HEK293 (cell line): ENCODE data around the gene KATNAL1.

Experiments used
- CTCF ChIA-PET: fragments of 350-600 bp; formaldehyde crosslinking; extraction: SDS; loops from one replicate; lab custom pipeline; 2021; ENCODE audit warnings: antibody characterized with exemption; lab: Yijun Ruan, JAX
- POLR2A ChIA-PET: fragments of 300-600 bp; formaldehyde crosslinking; extraction: SDS; loops from one replicate; lab custom pipeline; 2020; ENCODE audit warnings: antibody characterized with exemption, inconsistent platforms; lab: Yijun Ruan, JAX
- H3K27ac ChIP-seq: fragments of 200-500 bp; sonication (Bioruptor generic); 2 replicates; pipeline ENCODE4 v1.5.1; 2014; ENCODE audit warnings: low read depth, low read length, control low read depth, inconsistent platforms; ENCODE audit errors: extremely low read depth
- H3K36me3 ChIP-seq, 2 experiments: fragments of 200-500 bp in 1 of 2; sonication (Bioruptor generic) in 1 of 2; 1 replicate in 1 of 2; 2 replicates in 1 of 2; pipeline ENCODE4 v1.5.1; 2014 to 2017; ENCODE audit warnings: inconsistent platforms in 2 of 2, low read length in 2 of 2; ENCODE audit not compliant: control insufficient read depth in 2 of 2, insufficient read depth in 1 of 2
- H3K4me1 ChIP-seq: fragments of 200-500 bp; sonication (Bioruptor generic); 2 replicates; pipeline ENCODE4 v1.5.1; 2014; ENCODE audit warnings: mild to moderate bottlenecking, low read length, inconsistent platforms; ENCODE audit not compliant: control insufficient read depth, insufficient read depth
- H3K4me3 ChIP-seq: 2 replicates; pipeline ENCODE4 v1.5.1; 2011; ENCODE audit warnings: low read depth, mild to moderate bottlenecking, control low read depth, low read length, moderate library complexity
- H3K9me3 ChIP-seq: fragments of 200-500 bp; sonication (Bioruptor generic); 2 replicates; pipeline ENCODE4 v1.5.1; 2014; ENCODE audit warnings: low read depth, low read length, inconsistent platforms; ENCODE audit not compliant: control insufficient read depth, insufficient read depth
- BCL11B ChIP-seq: fragments of 450-650 bp; formaldehyde crosslinking; IDR thresholded peaks from 2 replicates; pipeline ENCODE4 v1.5.1; 2016; ENCODE audit warnings: low read depth, missing biosample characterization, missing genetic modification characterization
- EGR2 ChIP-seq: fragments of 450-650 bp; formaldehyde crosslinking; IDR thresholded peaks from 2 replicates; pipeline ENCODE4 v1.5.1; 2016; ENCODE audit warnings: low read depth, missing biosample characterization, missing genetic modification characterization
- MZF1 ChIP-seq: fragments of 450-650 bp; formaldehyde crosslinking; IDR thresholded peaks from 2 replicates; pipeline ENCODE4 v1.5.1; 2017; ENCODE audit warnings: missing biosample characterization, missing genetic modification characterization, borderline replicate concordance
- PBX3 ChIP-seq: sonication (generic); formaldehyde crosslinking; IDR thresholded peaks from 2 replicates; pipeline ENCODE4 v1.8.1; 2022; ENCODE audit warnings: mild to moderate bottlenecking, moderate library complexity, missing genetic modification reagents
- TCF7L2 ChIP-seq: IDR thresholded peaks from 2 replicates; pipeline ENCODE4 v1.6.1; 2011; ENCODE audit warnings: low read depth, mild to moderate bottlenecking, inconsistent platforms, low read length, moderate library complexity, borderline replicate concordance
- ZBTB44 ChIP-seq: fragments of 450-650 bp; IDR thresholded peaks from 2 replicates; pipeline ENCODE4 v1.5.1; 2018; ENCODE audit warnings: missing biosample characterization, mild to moderate bottlenecking, missing genetic modification characterization
- ZNF138 ChIP-seq: fragments of 450-650 bp; formaldehyde crosslinking; IDR thresholded peaks from 2 replicates; pipeline ENCODE4 v1.5.1; 2016; ENCODE audit warnings: missing biosample characterization, missing genetic modification characterization, borderline replicate concordance
- ZNF148 ChIP-seq: fragments of 450-650 bp; formaldehyde crosslinking; IDR thresholded peaks from 2 replicates; pipeline ENCODE4 v1.5.0; 2017; ENCODE audit warnings: missing biosample characterization, missing genetic modification characterization, borderline replicate concordance
- ZNF155 ChIP-seq: fragments of 450-650 bp; formaldehyde crosslinking; IDR thresholded peaks from 2 replicates; pipeline ENCODE4 v1.5.1; 2016; ENCODE audit warnings: missing biosample characterization, missing genetic modification characterization
- ZNF174 ChIP-seq: fragments of 450-650 bp; formaldehyde crosslinking; IDR thresholded peaks from 2 replicates; pipeline ENCODE4 v1.5.0; 2017; ENCODE audit warnings: missing biosample characterization, mild to moderate bottlenecking, missing genetic modification characterization
- ZNF18 ChIP-seq: fragments of 450-650 bp; formaldehyde crosslinking; IDR thresholded peaks from 2 replicates; pipeline ENCODE4 v1.5.1; 2016; ENCODE audit warnings: missing biosample characterization, missing genetic modification characterization
- ZNF184 ChIP-seq: fragments of 450-650 bp; IDR thresholded peaks from 2 replicates; pipeline ENCODE4 v1.5.1; 2018; ENCODE audit warnings: missing biosample characterization, mild to moderate bottlenecking, missing genetic modification characterization
- ZNF211 ChIP-seq: fragments of 450-650 bp; formaldehyde crosslinking; IDR thresholded peaks from 2 replicates; pipeline ENCODE4 v1.5.1; 2016; ENCODE audit warnings: low read depth, missing biosample characterization, missing genetic modification characterization
- ZNF24 ChIP-seq: fragments of 450-650 bp; formaldehyde crosslinking; IDR thresholded peaks from 2 replicates; pipeline ENCODE4 v1.5.1; 2016; ENCODE audit warnings: missing biosample characterization, missing genetic modification characterization
- ZNF548 ChIP-seq: fragments of 450-650 bp; formaldehyde crosslinking; IDR thresholded peaks from 2 replicates; pipeline ENCODE4 v1.5.1; 2016; ENCODE audit warnings: missing biosample characterization, missing genetic modification characterization
- ZNF639 ChIP-seq: fragments of 450-650 bp; formaldehyde crosslinking; IDR thresholded peaks from 2 replicates; pipeline ENCODE4 v1.5.1; 2016; ENCODE audit warnings: missing biosample characterization, missing genetic modification characterization
- ZNF791 ChIP-seq: fragments of 450-650 bp; formaldehyde crosslinking; IDR thresholded peaks from 2 replicates; pipeline ENCODE4 v1.5.1; 2016; ENCODE audit warnings: missing biosample characterization, missing genetic modification characterization
- ZNF843 ChIP-seq: fragments of 450-650 bp; formaldehyde crosslinking; IDR thresholded peaks from 2 replicates; pipeline ENCODE4 v1.5.1; 2016; ENCODE audit warnings: missing biosample characterization, missing genetic modification characterization
- ZSCAN4 ChIP-seq: fragments of 450-650 bp; formaldehyde crosslinking; IDR thresholded peaks from 2 replicates; pipeline ENCODE4 v1.5.1; 2017; ENCODE audit warnings: missing biosample characterization, missing genetic modification characterization

The KATNAL1 gene

GRCh38 chr13:30204564-30204963 is 102.8 kb downstream of the KATNAL1 start:
- POLR2A ChIA-PET = no interaction called here
- Histone ChIP-seq H3K4me3 (no peak overlapping the region), H3K4me1 (no peaks in the 10 kb centered on the region), H3K27ac (no peak overlapping the region), H3K36me3 (peaks cover 0 to 29% of the 10 kb centered on the region in 2 experiments; a peak in 1 of 3 replicates), H3K9me3 (no peaks in the 10 kb centered on the region)
- CTCF ChIA-PET = no interaction called here
- no peak for TF ChIP-seq ZSCAN4 (tag by site-specific recombination)
- no peak for TF ChIP-seq ZNF148 (tag by site-specific recombination)
- TF ChIP-seq ZNF184 (tag by site-specific recombination) = no peak
- no peak for TF ChIP-seq ZNF138 (tag by site-specific recombination)
- TF ChIP-seq PBX3 (CRISPR knock-in tag) = no peak
- no peak for TF ChIP-seq ZNF18
- TF ChIP-seq MZF1 = no peak
- no peak for TF ChIP-seq TCF7L2
- no peak for TF ChIP-seq ZNF174 (tag by site-specific recombination)
- no peak for TF ChIP-seq ZNF639
- TF ChIP-seq BCL11B (tag by site-specific recombination) = no peak
- TF ChIP-seq ZNF843 (tag by site-specific recombination) = no peak
- TF ChIP-seq ZNF548 (tag by site-specific recombination) = no peak
- no peak for TF ChIP-seq EGR2 (tag by site-specific recombination)
- TF ChIP-seq ZNF211 = no peak
- TF ChIP-seq ZNF791 (tag by site-specific recombination) = no peak
- no peak for TF ChIP-seq ZBTB44 (tag by site-specific recombination)
- no peak for TF ChIP-seq ZNF155 (tag by site-specific recombination)
- no peak for TF ChIP-seq ZNF24 (tag by site-specific recombination)
